HepG2 (cell line): ENCODE data around the gene DIO1. TPM values are rescaled to one million over a fixed set of nuclear protein-coding genes. Genes with fewer than 3 reads are reported as not detected.

Experiments
- ARNT2 ChIP-seq: sonication (generic); formaldehyde crosslinking; IDR thresholded peaks from 2 replicates; pipeline ENCODE4 v1.8.0; 2022; ENCODE audit warnings: mild to moderate bottlenecking, low read depth, missing genetic modification reagents, moderate library complexity
- CHD2 ChIP-seq: IDR thresholded peaks from 2 replicates; pipeline ENCODE4 v1.6.1; 2011; ENCODE audit warnings: low read depth, low read length, improper control_type of control experiment
- EED ChIP-seq: sonication (generic); formaldehyde crosslinking; IDR thresholded peaks from 2 replicates; pipeline ENCODE4 v1.5.0; 2020; ENCODE audit warnings: mild to moderate bottlenecking, missing genetic modification reagents
- ELF4 ChIP-seq: sonication (generic); formaldehyde crosslinking; IDR thresholded peaks from 2 replicates; pipeline ENCODE4 v1.5.0; 2020; ENCODE audit warnings: missing genetic modification reagents, mild to moderate bottlenecking, moderate library complexity, borderline replicate concordance
- HDAC1 ChIP-seq: sonication (generic); formaldehyde crosslinking; IDR thresholded peaks from 2 replicates; pipeline ENCODE4 v1.5.1; 2020; ENCODE audit warnings: mild to moderate bottlenecking, missing genetic modification reagents
- HDAC6 ChIP-seq: fragments of 200-600 bp; sonication (generic); IDR thresholded peaks from 2 replicates; pipeline ENCODE4 v1.7.0; 2017; ENCODE audit warnings: mild to moderate bottlenecking, antibody characterized with exemption, low read length, low read depth
- HMG20B ChIP-seq: conservative IDR thresholded peaks from 2 replicates; pipeline ENCODE4 v1.6.1; 2016; ENCODE audit warnings: missing genetic modification reagents, missing compliant biosample characterization
- IRF9 ChIP-seq: sonication (generic); formaldehyde crosslinking; IDR thresholded peaks from 2 replicates; pipeline ENCODE4 v1.8.0; 2022; ENCODE audit warnings: missing genetic modification reagents, mild to moderate bottlenecking, borderline replicate concordance
- JUND ChIP-seq: sonication (generic); formaldehyde crosslinking; IDR thresholded peaks from 2 replicates; pipeline ENCODE4 v1.8.0; 2022; ENCODE audit warnings: mild to moderate bottlenecking, missing genetic modification reagents
- KDM3A ChIP-seq: IDR thresholded peaks from 2 replicates; pipeline ENCODE4 v1.6.1; 2018; ENCODE audit warnings: low read depth, missing compliant biosample characterization
- TAF15 ChIP-seq: fragments of 200-400 bp; formaldehyde crosslinking; IDR thresholded peaks from one replicate; pipeline ENCODE4 v1.6.1; 2018; ENCODE audit warnings: mild to moderate bottlenecking, low read depth, low read length; ENCODE audit not compliant: poor library complexity, severe bottlenecking
- ZBTB8A ChIP-seq: sonication (generic); formaldehyde crosslinking; IDR thresholded peaks from 2 replicates; pipeline ENCODE4 v1.4.0; 2020; ENCODE audit warnings: mild to moderate bottlenecking, low read depth, missing genetic modification reagents, borderline replicate concordance
- ZC3H4 ChIP-seq: sonication (generic); formaldehyde crosslinking; IDR thresholded peaks from 2 replicates; pipeline ENCODE4 v1.4.0; 2020; ENCODE audit warnings: missing genetic modification reagents, borderline replicate concordance
- ZFP36L2 ChIP-seq: sonication (generic); formaldehyde crosslinking; IDR thresholded peaks from 2 replicates; pipeline ENCODE4 v1.4.0; 2020; ENCODE audit warnings: missing genetic modification reagents
- ZNF225 ChIP-seq: sonication (generic); formaldehyde crosslinking; IDR thresholded peaks from 2 replicates; pipeline ENCODE4 v1.4.0; 2020; ENCODE audit warnings: mild to moderate bottlenecking, missing genetic modification reagents
- ZNF703 ChIP-seq: sonication (generic); formaldehyde crosslinking; IDR thresholded peaks from 2 replicates; pipeline ENCODE4 v1.5.1; 2020; ENCODE audit warnings: missing genetic modification reagents, mild to moderate bottlenecking, moderate library complexity, borderline replicate concordance
- ZNF83 ChIP-seq: sonication (generic); formaldehyde crosslinking; IDR thresholded peaks from 2 replicates; pipeline ENCODE4 v1.4.0; 2020; ENCODE audit warnings: missing genetic modification reagents, mild to moderate bottlenecking, borderline replicate concordance
- polyA plus RNA-seq, 8 experiments: library from polyadenylated mRNA; depleted of rRNA in 3 of 8; stranded (reverse) in 7 of 8; unstranded in 1 of 8; fragments of >200 nt; fragmentation: Illumina TruSeq in 4 of 8; extraction: Trizol in 4 of 8; gene quantifications; 2 replicates each; pipeline versions ENCODE4 v1.2.1 to v1.2.3, GENCODE V29; 2011 to 2016; ENCODE audit warnings: low read depth in 4 of 8, missing spikeins in 1 of 8, mixed read lengths in 1 of 8; ENCODE audit not compliant: insufficient read depth in 1 of 8
- total RNA-seq, 5 experiments: library from RNA; depleted of rRNA; stranded (reverse); fragments of >200 nt; fragmentation: Illumina TruSeq; extraction: Trizol; gene quantifications; 2 replicates each; pipeline ENCODE4 v1.2.3, GENCODE V29; 2016; ENCODE audit warnings: low read depth in 1 of 5
- TF ChIP-seq, protein P1 (sequence below): sonication (generic); formaldehyde crosslinking; IDR thresholded peaks from 2 replicates; pipeline ENCODE4 v1.5.0; 2020; ENCODE audit warnings: mild to moderate bottlenecking, missing genetic modification reagents, borderline replicate concordance
- TF ChIP-seq, protein P2 (sequence below): sonication (generic); formaldehyde crosslinking; IDR thresholded peaks from 2 replicates; pipeline ENCODE4 v1.5.0; 2020; ENCODE audit warnings: missing genetic modification reagents
- TF ChIP-seq, protein P3 (sequence below): sonication (generic); formaldehyde crosslinking; IDR thresholded peaks from 2 replicates; pipeline ENCODE4 v1.5.1; 2020; ENCODE audit warnings: mild to moderate bottlenecking, missing genetic modification reagents, moderate library complexity

DIO1 gene
- total and polyA plus RNA-seq, 2 of the 13 experiments (the other 11 are each of a cell fraction or from before 2014, with no cell fraction given): 13.5 to 45.6 TPM

- TF ChIP-seq IRF9 (CRISPR knock-in tag): no peak; the same call in 1 of the 2 replicates
- TF ChIP-seq ZNF225 (CRISPR knock-in tag): peak; percentile 47; the same call in 1 of the 2 replicates
- no peak for TF ChIP-seq JUND
- no peak for TF ChIP-seq HMG20B
- TF ChIP-seq ZNF83 (CRISPR knock-in tag): 0 out of 2 replicates have a peak, but pooled peaks have one; percentile 55
- 0 out of 2 replicates have a peak, but pooled peaks have one; percentile 29 for TF ChIP-seq EED (CRISPR knock-in tag)
- TF ChIP-seq, protein P1, sequence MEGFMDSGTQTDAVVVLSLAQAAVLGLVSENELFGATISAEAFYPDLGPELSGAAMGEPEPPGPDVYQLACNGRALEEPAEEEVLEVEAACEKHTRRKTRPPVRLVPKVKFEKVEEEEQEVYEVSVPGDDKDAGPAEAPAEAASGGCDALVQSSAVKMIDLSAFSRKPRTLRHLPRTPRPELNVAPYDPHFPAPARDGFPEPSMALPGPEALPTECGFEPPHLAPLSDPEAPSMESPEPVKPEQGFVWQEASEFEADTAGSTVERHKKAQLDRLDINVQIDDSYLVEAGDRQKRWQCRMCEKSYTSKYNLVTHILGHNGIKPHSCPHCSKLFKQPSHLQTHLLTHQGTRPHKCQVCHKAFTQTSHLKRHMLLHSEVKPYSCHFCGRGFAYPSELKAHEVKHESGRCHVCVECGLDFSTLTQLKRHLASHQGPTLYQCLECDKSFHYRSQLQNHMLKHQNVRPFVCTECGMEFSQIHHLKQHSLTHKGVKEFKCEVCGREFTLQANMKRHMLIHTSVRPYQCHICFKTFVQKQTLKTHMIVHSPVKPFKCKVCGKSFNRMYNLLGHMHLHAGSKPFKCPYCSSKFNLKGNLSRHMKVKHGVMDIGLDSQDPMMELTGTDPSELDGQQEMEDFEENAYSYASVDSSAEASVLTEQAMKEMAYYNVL (CRISPR knock-in tag): peak; percentile 59; the same call in 1 of the 2 replicates
- no peak for TF ChIP-seq ZC3H4
- no peak for TF ChIP-seq CHD2
- TF ChIP-seq KDM3A (CRISPR knock-in tag): no peak
- TF ChIP-seq HDAC1 (CRISPR knock-in tag): peak; percentile 77
- no peak for TF ChIP-seq HDAC6
- TF ChIP-seq, protein P2, sequence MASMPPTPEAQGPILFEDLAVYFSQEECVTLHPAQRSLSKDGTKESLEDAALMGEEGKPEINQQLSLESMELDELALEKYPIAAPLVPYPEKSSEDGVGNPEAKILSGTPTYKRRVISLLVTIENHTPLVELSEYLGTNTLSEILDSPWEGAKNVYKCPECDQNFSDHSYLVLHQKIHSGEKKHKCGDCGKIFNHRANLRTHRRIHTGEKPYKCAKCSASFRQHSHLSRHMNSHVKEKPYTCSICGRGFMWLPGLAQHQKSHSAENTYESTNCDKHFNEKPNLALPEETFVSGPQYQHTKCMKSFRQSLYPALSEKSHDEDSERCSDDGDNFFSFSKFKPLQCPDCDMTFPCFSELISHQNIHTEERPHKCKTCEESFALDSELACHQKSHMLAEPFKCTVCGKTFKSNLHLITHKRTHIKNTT (CRISPR knock-in tag): no peak
- no peak for TF ChIP-seq ZFP36L2
- peak; percentile 82; the same call in 1 of the 2 replicates for TF ChIP-seq ELF4 (CRISPR knock-in tag)
- TF ChIP-seq TAF15: no peak
- TF ChIP-seq, protein P3, sequence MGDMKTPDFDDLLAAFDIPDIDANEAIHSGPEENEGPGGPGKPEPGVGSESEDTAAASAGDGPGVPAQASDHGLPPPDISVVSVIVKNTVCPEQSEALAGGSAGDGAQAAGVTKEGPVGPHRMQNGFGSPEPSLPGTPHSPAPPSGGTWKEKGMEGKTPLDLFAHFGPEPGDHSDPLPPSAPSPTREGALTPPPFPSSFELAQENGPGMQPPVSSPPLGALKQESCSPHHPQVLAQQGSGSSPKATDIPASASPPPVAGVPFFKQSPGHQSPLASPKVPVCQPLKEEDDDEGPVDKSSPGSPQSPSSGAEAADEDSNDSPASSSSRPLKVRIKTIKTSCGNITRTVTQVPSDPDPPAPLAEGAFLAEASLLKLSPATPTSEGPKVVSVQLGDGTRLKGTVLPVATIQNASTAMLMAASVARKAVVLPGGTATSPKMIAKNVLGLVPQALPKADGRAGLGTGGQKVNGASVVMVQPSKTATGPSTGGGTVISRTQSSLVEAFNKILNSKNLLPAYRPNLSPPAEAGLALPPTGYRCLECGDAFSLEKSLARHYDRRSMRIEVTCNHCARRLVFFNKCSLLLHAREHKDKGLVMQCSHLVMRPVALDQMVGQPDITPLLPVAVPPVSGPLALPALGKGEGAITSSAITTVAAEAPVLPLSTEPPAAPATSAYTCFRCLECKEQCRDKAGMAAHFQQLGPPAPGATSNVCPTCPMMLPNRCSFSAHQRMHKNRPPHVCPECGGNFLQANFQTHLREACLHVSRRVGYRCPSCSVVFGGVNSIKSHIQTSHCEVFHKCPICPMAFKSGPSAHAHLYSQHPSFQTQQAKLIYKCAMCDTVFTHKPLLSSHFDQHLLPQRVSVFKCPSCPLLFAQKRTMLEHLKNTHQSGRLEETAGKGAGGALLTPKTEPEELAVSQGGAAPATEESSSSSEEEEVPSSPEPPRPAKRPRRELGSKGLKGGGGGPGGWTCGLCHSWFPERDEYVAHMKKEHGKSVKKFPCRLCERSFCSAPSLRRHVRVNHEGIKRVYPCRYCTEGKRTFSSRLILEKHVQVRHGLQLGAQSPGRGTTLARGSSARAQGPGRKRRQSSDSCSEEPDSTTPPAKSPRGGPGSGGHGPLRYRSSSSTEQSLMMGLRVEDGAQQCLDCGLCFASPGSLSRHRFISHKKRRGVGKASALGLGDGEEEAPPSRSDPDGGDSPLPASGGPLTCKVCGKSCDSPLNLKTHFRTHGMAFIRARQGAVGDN (CRISPR knock-in tag): peak; percentile 77
- no peak for TF ChIP-seq ZNF703 (CRISPR knock-in tag)
- no peak for TF ChIP-seq ARNT2 (CRISPR knock-in tag)
- TF ChIP-seq ZBTB8A (CRISPR knock-in tag): no peak
Measured at GRCh38 chr1:53889304-53890298, 4.4 kb upstream of the DIO1 start, which contains the start of gene YIPF1 (continued).
